ENCODE results near the gene SYNE2.

GRCh38 chr14:64045091-64045490 lies 192.3 kb downstream of the SYNE2 start:
- TF ChIP-seq CTCF (IDR thresholded peaks at IDR 0.05; ENCODE audit: insufficient read depth, low read length): no peak
- no peak for TF ChIP-seq SPI1 (IDR thresholded peaks at IDR 0.05; ENCODE audit: borderline replicate concordance, low read depth)
- no peak for TF ChIP-seq GABPA (IDR thresholded peaks at IDR 0.05; ENCODE audit: low read depth)
- TF ChIP-seq, protein P1, sequence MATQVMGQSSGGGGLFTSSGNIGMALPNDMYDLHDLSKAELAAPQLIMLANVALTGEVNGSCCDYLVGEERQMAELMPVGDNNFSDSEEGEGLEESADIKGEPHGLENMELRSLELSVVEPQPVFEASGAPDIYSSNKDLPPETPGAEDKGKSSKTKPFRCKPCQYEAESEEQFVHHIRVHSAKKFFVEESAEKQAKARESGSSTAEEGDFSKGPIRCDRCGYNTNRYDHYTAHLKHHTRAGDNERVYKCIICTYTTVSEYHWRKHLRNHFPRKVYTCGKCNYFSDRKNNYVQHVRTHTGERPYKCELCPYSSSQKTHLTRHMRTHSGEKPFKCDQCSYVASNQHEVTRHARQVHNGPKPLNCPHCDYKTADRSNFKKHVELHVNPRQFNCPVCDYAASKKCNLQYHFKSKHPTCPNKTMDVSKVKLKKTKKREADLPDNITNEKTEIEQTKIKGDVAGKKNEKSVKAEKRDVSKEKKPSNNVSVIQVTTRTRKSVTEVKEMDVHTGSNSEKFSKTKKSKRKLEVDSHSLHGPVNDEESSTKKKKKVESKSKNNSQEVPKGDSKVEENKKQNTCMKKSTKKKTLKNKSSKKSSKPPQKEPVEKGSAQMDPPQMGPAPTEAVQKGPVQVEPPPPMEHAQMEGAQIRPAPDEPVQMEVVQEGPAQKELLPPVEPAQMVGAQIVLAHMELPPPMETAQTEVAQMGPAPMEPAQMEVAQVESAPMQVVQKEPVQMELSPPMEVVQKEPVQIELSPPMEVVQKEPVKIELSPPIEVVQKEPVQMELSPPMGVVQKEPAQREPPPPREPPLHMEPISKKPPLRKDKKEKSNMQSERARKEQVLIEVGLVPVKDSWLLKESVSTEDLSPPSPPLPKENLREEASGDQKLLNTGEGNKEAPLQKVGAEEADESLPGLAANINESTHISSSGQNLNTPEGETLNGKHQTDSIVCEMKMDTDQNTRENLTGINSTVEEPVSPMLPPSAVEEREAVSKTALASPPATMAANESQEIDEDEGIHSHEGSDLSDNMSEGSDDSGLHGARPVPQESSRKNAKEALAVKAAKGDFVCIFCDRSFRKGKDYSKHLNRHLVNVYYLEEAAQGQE (IDR thresholded peaks at IDR 0.05; ENCODE audit: insufficient replicate concordance, low read depth): no peak
- TF ChIP-seq POLR2AphosphoS5 (IDR thresholded peaks at IDR 0.05; ENCODE audit: low read depth): no peak

All from HL-60 (cell line).